Right kidney (tissue), 1 donor: ENCODE data around the gene CPNE4.

Source experiments
- DNase-seq: peaks from one replicate; pipeline ENCODE4 v3.0.0-alpha.2; 2016

The CPNE4 gene

GRCh38 chr3:131591394-131592014 lies 443.3 kb downstream of the CPNE4 start:
- no peak for DNase-seq

DNA sequence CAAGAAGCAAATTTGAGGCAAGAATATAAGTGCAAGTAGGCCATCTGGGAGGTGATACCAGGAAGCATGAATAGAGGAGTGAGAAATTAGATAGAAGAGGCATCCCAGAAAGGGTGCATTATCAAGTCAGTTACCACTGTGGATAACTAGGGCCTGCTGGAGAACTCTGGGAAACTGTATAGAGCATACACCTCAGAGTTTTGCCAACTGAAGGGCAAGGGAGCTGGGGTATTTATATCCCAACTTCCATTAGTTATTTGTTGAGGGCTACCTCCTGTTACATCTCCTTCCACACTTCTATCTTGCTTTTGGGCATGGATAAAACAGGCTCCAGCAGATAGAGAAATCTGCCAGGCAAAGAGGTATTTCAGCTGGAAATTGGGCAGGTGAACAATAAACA lies 448.5 kb downstream of the CPNE4 start:
- DNase-seq = no peak

DNA sequence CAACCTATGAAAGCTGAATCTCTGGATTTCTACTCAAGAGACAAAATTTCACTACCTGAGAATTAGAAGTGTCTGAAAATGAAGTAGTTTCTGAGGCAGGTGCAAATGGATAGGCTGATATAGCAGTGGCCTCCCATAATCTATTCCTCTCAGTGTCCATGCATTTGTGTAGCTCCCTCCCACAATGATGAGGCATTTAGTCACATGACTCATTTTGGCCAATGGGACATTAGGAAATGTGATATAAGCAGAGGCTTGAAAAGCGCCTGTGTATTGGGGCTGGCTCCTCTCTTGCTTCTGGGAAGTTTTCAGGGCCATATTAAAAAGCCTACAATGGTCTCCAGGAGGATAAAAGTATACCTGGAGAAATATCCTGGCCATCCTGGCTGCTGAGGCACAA lies 452.4 kb downstream of the CPNE4 start:
- no peak for DNase-seq

DNA sequence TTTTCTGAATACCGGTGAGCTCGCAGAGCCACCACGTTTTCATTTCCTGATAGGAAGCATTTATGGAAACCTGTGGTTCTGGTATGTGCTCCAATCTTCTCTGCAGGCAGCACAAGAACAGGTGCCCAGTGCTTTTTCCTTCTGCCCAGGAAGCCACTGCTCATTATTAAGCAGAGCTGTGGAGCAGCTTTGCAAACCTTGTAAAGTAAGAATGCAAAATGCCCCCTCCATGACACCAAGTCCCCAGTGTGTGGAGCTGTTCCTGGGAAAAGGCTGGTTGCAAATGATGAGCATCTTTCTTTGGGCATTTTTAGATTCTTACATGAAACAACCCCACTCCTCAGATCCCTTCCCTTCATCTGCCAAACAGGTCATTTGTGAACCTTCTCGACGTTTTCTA lies 466.4 kb downstream of the CPNE4 start:
- DNase-seq = no peak

DNA sequence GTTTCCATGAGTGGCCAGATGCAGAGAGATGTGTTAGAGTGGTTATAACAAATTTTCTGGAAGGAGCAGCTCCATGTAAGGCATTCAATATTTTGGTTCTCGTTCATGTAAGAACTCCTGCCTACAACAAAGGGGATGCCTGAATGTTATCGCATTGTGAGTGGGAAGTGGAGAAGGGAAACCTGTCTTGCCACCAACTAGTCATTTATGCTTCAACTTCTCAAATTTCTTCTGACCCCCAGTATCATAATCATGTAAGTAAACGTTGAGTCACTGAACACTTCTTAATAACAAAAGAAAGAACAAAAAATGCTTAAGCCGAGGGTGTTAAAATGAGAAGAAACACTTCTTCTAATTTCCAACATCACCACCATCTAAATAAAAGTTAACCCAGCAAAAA lies 470.0 kb downstream of the CPNE4 start:
- no peak for DNase-seq

GRCh38 chr3:131561511-131561910 lies 473.3 kb downstream of the CPNE4 start:
- no peak for DNase-seq

GRCh38 chr3:131560795-131561194 lies 474.0 kb downstream of the CPNE4 start:
- DNase-seq = no peak

DNA sequence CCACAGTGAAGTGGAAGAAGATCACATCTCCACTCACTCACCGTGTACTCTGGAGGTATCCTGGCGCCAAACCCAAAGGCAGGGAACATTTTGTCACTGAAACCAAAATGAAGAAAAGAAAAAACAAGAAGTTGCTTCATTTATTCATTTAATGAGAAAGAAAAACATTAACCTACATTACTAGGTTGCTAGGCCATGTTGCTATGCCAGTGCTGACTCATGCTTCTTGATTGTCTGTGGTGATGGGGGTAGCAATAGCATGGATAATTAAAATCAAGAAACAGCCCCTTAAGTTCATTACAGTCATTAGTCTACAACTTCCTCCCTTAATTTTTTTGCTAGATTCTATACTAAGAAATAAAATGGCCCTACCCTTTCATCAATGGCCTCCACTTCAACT lies 479.4 kb downstream of the CPNE4 start:
- DNase-seq = no peak

GRCh38 chr3:131553495-131554247 lies 481.1 kb downstream of the CPNE4 start:
- no peak for DNase-seq

- no peak for DNase-seq
These were observed 483.1 kb downstream of the CPNE4 start for GRCh38 chr3:131551761-131552160.

DNA sequence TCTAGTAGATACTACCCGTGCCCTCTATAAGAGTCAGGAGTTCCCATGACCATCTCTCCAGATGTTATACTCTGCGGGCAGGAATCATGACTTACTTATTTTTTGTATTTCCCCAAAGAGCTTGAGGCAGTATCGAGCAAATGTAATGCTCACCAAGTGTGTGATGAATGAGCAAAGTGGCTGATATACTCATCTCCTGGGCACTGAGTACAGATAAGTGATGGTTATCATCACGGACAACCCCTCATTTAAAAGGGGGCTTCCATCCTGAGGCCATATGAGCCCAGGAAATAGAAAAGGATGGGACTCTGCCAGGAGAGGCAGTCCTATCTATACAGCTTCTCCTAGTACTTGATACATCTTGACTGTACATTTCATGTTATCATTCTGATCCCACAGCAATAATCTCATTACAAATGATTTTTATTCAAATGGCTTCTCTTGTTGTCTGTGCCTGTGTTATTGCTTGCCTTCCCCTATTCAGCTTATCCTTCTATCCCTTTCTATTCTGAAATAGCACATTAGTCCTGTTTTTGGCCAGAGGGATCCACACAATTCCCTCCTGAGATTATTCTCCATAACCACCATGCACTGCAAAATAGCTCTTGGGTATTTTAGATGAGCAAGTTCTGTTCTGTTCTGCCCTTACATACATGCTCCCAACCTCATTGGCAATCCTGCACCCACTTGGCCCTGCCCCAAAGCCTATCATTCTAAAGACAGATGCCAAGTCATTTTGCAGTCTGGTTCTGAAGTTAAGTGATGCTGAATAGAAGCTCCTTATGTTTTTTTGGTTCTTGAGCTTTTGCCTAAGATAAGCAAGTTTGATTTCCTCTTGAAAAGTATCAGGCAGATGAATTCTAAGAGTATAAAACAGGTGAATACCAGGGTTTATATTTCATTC lies 484.0 kb downstream of the CPNE4 start:
- no peak for DNase-seq

- no peak for DNase-seq
These were observed 485.5 kb downstream of the CPNE4 start for GRCh38 chr3:131549340-131549739.

DNA sequence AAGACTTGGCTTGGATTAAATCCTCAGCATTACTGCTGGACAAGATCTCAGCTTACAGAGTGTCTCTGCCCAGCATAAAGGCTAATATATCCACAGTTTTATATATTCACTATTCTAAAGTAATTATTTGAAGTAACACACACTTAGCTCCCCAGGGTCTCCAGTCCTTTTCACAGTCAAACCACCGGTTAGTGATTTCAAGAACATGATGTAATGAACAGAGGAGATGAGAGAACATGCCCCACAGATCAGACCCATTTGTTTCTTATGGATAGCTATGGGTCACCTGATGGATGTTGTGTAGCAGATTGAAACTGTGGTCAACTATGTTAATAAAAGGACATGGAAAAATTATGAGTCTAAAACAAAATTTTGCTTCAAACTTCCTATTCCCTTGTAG lies 487.2 kb downstream of the CPNE4 start:
- no peak for DNase-seq

- DNase-seq = no peak
These were observed 488.4 kb downstream of the CPNE4 start for GRCh38 chr3:131546441-131546840.

GRCh38 chr3:131544557-131544956 lies 490.3 kb downstream of the CPNE4 start:
- DNase-seq = no peak

DNA sequence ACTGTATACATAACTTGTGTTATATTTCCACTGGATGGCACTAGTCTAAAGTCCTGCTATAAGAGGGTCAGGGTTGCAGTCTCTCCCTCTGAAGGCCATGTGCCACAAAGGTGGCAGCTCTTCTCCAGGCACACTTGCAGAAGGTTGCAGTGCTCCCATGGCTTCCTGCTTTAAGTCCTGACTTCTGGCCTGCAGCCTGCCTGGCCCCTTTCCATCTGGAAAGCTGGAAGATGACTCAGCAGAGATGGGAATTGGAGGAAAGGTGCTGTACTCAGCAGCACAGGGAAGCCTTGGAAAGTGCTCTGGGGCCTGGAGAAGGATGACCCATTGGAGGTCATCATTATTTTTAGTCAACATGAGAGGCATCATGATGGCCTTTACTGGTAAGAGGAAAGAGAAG lies 491.1 kb downstream of the CPNE4 start:
- no peak for DNase-seq

DNA sequence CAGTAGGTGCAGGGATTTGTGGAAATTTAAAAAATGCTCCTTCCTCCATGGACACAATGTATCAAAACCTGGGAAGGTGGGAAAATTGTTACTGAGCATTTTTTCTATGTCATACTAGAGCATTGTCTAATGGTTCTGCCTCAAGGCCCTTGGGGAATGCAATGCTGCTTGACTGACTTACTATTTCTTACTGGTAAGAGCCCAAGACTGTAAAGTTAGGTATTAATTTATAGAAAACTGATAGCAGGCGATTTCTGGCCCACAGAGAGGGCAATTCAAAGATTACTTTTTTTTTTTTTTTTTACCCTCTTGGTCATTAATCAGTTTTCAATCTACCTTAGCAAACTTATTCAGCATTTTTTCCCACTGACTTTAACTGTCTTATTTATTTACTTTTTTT lies 493.5 kb downstream of the CPNE4 start:
- no peak for DNase-seq

- no peak for DNase-seq
These were observed 494.0 kb downstream of the CPNE4 start for GRCh38 chr3:131540821-131541220.

GRCh38 chr3:131540143-131540542 lies 494.7 kb downstream of the CPNE4 start:
- no peak for DNase-seq

DNA sequence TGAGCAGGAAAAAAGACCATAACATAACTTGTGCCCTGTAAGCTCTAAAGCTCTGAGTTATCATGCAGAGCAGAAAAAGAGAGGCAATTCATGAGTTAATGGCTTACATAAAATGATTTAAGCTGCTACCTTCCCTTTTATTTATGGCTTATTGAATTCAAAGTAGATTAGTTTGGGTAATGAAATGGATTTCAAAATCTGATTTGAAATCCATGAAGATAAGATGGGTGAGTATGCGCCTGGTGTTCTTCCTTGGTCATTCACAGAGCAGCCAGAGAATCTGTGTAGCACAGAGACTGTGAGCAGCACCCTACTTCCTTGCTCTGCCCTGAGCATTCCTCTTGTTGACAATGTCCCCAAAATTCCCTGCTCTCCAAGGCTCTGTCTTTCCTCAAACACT lies 495.8 kb downstream of the CPNE4 start:
- DNase-seq = no peak

DNA sequence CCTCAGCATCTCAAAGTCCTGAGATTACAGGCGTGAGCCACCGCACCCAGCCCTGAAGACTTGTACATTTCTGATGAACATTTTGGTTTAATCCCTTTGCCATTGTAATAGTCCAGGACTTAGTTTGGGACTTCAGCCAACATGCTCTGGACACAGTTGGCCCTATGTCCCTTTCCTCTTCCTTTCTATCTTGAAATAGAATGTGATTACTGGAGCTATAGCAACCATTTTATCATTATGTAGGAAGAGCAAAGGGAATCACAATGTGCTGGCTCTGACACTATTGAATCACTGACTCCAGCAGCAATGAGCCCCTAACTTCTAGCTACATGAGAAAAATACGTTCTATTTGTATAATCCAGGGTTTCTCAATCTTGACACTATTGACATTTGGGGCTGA lies 497.3 kb downstream of the CPNE4 start:
- DNase-seq = no peak

DNA sequence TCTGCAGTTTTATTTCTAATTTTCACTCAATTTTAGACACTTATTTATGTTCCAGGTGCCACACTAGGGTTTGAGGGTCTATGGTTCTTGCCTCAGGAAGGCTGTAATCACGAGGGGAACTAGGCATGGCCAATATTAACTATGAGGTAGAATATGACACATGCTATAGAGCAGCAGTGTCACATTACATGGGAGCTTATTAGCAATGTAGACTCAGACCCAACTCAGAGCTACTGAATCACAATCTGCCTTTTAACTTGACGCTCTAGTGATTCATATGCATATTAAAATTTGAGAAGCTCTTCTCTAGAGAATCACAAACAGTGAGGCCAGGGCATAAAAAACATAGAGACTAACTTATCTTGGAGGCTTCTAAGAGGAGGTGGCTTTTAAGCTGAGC lies 499.2 kb downstream of the CPNE4 start:
- DNase-seq = no peak

GRCh38 chr3:131535131-131535530 lies 499.7 kb downstream of the CPNE4 start:
- no peak for DNase-seq
